GM12878 (cell line): ENCODE data around the gene NFASC.

ENCODE experiments used
- BRCA1 ChIP-seq: IDR thresholded peaks from 2 replicates; pipeline ENCODE4 v1.6.1; 2011; ENCODE audit warnings: low read depth, low read length, improper control_type of control experiment
- EP300 ChIP-seq, 2 experiments: fragments of 150-350 bp in 1 of 2; IDR thresholded peaks; 2 replicates each; pipeline ENCODE4 v1.6.1; 2011 to 2012; ENCODE audit warnings: low read depth in 2 of 2, low read length in 2 of 2, borderline replicate concordance in 1 of 2, improper control_type of control experiment in 1 of 2, inconsistent platforms in 1 of 2; ENCODE audit not compliant: control insufficient read depth in 1 of 2
- NR2C2 ChIP-seq: IDR thresholded peaks from 2 replicates; pipeline ENCODE4 v1.6.1; 2011; ENCODE audit warnings: borderline replicate concordance, low read depth; ENCODE audit not compliant: control insufficient read depth, insufficient read length
- SMC3 ChIP-seq: IDR thresholded peaks from 2 replicates; pipeline ENCODE4 v1.6.1; 2011; ENCODE audit warnings: low read length, improper control_type of control experiment, borderline replicate concordance
- TCF3 ChIP-seq: IDR thresholded peaks from 2 replicates; pipeline ENCODE4 v1.6.1; 2012; ENCODE audit warnings: low read depth, mild to moderate bottlenecking, low read length, borderline replicate concordance; ENCODE audit not compliant: insufficient read depth
- TCF7 ChIP-seq: IDR thresholded peaks from 2 replicates; pipeline ENCODE4 v1.6.1; 2014; ENCODE audit warnings: antibody characterized with exemption, borderline replicate concordance
- ZNF24 ChIP-seq: fragments of 450-650 bp; IDR thresholded peaks from 2 replicates; pipeline ENCODE4 v1.6.1; 2017; ENCODE audit warnings: antibody characterized with exemption, mild to moderate bottlenecking
- ZNF274 ChIP-seq: IDR thresholded peaks from one replicate; pipeline ENCODE4 v1.8.0; 2011; ENCODE audit not compliant: insufficient read length, insufficient read depth
- ZNF687 ChIP-seq: fragments of 450-650 bp; IDR thresholded peaks from 2 replicates; pipeline ENCODE4 v1.6.1; 2017; ENCODE audit warnings: mild to moderate bottlenecking, moderate library complexity
- TF ChIP-seq, protein P1 (sequence below): fragments of 450-650 bp; IDR thresholded peaks from 2 replicates; pipeline ENCODE4 v1.6.1; 2017; ENCODE audit warnings: low read depth, mild to moderate bottlenecking, moderate library complexity
- TF ChIP-seq, protein P2 (sequence below), 3 experiments: IDR thresholded peaks in 2 of 3; conservative IDR thresholded peaks in 1 of 3; 2 replicates each; pipeline ENCODE4 v1.5.1; 2011; ENCODE audit warnings: low read depth in 3 of 3, low read length in 3 of 3, mild to moderate bottlenecking in 3 of 3, control low read depth in 2 of 3, moderate library complexity in 2 of 3, inconsistent platforms in 1 of 3, mixed read lengths in 1 of 3; ENCODE audit not compliant: control insufficient read depth in 2 of 3, insufficient read depth in 1 of 3; ENCODE audit errors: extremely low read depth in 1 of 3

GRCh38 chr1:204968135-204968534, 97.5 kb downstream of the NFASC start:
- TF ChIP-seq, protein P1, sequence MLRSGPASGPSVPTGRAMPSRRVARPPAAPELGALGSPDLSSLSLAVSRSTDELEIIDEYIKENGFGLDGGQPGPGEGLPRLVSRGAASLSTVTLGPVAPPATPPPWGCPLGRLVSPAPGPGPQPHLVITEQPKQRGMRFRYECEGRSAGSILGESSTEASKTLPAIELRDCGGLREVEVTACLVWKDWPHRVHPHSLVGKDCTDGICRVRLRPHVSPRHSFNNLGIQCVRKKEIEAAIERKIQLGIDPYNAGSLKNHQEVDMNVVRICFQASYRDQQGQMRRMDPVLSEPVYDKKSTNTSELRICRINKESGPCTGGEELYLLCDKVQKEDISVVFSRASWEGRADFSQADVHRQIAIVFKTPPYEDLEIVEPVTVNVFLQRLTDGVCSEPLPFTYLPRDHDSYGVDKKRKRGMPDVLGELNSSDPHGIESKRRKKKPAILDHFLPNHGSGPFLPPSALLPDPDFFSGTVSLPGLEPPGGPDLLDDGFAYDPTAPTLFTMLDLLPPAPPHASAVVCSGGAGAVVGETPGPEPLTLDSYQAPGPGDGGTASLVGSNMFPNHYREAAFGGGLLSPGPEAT: no peak
- no peak for TF ChIP-seq ZNF24
- TF ChIP-seq, protein P2, sequence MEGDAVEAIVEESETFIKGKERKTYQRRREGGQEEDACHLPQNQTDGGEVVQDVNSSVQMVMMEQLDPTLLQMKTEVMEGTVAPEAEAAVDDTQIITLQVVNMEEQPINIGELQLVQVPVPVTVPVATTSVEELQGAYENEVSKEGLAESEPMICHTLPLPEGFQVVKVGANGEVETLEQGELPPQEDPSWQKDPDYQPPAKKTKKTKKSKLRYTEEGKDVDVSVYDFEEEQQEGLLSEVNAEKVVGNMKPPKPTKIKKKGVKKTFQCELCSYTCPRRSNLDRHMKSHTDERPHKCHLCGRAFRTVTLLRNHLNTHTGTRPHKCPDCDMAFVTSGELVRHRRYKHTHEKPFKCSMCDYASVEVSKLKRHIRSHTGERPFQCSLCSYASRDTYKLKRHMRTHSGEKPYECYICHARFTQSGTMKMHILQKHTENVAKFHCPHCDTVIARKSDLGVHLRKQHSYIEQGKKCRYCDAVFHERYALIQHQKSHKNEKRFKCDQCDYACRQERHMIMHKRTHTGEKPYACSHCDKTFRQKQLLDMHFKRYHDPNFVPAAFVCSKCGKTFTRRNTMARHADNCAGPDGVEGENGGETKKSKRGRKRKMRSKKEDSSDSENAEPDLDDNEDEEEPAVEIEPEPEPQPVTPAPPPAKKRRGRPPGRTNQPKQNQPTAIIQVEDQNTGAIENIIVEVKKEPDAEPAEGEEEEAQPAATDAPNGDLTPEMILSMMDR (IDR thresholded peaks at IDR 0.05 in 2 of 3, conservative IDR thresholded peaks at IDR 0.05 in 1 of 3; ENCODE audit: control insufficient read depth in 2 of 3, extremely low read depth in 1 of 3, insufficient read depth in 1 of 3, low read depth in 3 of 3, low read length in 3 of 3): no peak
- no peak for TF ChIP-seq SMC3
- TF ChIP-seq TCF3: no peak
- no peak for TF ChIP-seq ZNF687
- no peak for TF ChIP-seq TCF7
- no peak for TF ChIP-seq NR2C2
- TF ChIP-seq EP300 (IDR thresholded peaks at IDR 0.05; ENCODE audit: borderline replicate concordance in 1 of 2, control insufficient read depth in 1 of 2, low read depth in 2 of 2, low read length in 2 of 2): no peak
- no peak for TF ChIP-seq ZNF274
- no peak for TF ChIP-seq BRCA1
